ENCODE results near the gene FAM227B. TPM values are rescaled to one million over a fixed set of nuclear protein-coding genes. Genes with fewer than 3 reads are reported as not detected.
A peak's percentile ranks its signal among the peaks of the same experiment; 100 is the strongest.

FAM227B gene
- total and polyA plus RNA-seq, 2 of the 13 experiments (the other 11 are each of a cell fraction or from before 2014, with no cell fraction given) = 1.9 to 2.6 TPM

DNA sequence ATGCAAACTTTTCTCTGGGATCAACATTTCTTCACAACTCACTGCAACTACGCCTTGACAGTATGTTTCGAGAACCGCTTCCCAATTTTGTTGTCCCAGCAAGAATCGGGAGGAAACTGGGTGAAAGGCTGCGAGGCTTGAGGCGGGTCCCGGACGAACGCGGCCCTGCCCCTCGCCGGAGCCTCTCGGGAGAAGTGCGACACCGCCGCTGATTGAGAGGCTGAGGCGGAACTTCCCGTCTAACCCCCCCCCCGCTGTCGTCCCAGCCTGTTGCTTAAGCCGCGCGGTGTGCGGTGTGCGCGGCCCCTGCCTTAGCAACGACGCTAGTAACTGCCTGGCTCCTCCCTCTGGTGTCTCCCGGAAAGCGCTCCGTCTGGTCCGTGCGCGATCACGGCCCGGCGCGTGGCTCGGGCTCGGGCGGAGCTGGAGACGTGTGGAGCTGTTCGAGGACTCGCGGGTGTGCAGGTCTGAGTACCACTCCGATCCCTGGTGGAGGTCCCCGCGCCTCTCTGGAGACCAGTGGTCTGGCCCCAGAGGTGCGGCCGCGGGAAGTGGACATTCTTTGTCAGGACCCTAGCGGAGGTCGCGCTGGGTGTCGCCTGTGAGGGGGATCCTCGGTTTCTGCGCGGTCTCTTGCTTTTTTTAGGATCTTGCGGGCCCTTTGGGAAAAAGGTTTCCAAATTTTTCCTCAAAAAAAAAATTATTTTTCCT, at the start of gene FAM227B, which contains the start of gene DTWD1 (continued):
- TF ChIP-seq, protein P1, sequence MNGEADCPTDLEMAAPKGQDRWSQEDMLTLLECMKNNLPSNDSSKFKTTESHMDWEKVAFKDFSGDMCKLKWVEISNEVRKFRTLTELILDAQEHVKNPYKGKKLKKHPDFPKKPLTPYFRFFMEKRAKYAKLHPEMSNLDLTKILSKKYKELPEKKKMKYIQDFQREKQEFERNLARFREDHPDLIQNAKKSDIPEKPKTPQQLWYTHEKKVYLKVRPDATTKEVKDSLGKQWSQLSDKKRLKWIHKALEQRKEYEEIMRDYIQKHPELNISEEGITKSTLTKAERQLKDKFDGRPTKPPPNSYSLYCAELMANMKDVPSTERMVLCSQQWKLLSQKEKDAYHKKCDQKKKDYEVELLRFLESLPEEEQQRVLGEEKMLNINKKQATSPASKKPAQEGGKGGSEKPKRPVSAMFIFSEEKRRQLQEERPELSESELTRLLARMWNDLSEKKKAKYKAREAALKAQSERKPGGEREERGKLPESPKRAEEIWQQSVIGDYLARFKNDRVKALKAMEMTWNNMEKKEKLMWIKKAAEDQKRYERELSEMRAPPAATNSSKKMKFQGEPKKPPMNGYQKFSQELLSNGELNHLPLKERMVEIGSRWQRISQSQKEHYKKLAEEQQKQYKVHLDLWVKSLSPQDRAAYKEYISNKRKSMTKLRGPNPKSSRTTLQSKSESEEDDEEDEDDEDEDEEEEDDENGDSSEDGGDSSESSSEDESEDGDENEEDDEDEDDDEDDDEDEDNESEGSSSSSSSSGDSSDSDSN (CRISPR knock-in tag; IDR thresholded peaks at IDR 0.05) = peak; percentile 100
- TF ChIP-seq KLF16 (CRISPR knock-in tag; IDR thresholded peaks at IDR 0.05) = peak; percentile 89 to 96; a peak in 3 of 4 replicates
- TF ChIP-seq, protein P2, sequence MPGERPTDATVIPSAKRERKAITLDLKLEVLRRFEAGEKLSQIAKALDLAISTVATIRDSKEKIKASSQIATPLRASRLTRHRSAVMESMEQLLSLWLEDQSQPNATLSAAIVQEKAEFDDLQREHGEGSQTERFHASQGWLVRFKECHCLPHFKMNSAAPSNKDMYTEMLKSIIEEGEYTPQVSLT (CRISPR knock-in tag; IDR thresholded peaks at IDR 0.05; ENCODE audit: borderline replicate concordance, low read depth) = no peak
- TF ChIP-seq ZFX (CRISPR knock-in tag; IDR thresholded peaks at IDR 0.05; ENCODE audit: low read depth) = peak; percentile 93
- peak; percentile 65 for TF ChIP-seq NFYC (CRISPR knock-in tag; IDR thresholded peaks at IDR 0.05)
- TF ChIP-seq FOSL1 (CRISPR knock-in tag; IDR thresholded peaks at IDR 0.05; ENCODE audit: borderline replicate concordance) = no peak
- TF ChIP-seq, protein P3, sequence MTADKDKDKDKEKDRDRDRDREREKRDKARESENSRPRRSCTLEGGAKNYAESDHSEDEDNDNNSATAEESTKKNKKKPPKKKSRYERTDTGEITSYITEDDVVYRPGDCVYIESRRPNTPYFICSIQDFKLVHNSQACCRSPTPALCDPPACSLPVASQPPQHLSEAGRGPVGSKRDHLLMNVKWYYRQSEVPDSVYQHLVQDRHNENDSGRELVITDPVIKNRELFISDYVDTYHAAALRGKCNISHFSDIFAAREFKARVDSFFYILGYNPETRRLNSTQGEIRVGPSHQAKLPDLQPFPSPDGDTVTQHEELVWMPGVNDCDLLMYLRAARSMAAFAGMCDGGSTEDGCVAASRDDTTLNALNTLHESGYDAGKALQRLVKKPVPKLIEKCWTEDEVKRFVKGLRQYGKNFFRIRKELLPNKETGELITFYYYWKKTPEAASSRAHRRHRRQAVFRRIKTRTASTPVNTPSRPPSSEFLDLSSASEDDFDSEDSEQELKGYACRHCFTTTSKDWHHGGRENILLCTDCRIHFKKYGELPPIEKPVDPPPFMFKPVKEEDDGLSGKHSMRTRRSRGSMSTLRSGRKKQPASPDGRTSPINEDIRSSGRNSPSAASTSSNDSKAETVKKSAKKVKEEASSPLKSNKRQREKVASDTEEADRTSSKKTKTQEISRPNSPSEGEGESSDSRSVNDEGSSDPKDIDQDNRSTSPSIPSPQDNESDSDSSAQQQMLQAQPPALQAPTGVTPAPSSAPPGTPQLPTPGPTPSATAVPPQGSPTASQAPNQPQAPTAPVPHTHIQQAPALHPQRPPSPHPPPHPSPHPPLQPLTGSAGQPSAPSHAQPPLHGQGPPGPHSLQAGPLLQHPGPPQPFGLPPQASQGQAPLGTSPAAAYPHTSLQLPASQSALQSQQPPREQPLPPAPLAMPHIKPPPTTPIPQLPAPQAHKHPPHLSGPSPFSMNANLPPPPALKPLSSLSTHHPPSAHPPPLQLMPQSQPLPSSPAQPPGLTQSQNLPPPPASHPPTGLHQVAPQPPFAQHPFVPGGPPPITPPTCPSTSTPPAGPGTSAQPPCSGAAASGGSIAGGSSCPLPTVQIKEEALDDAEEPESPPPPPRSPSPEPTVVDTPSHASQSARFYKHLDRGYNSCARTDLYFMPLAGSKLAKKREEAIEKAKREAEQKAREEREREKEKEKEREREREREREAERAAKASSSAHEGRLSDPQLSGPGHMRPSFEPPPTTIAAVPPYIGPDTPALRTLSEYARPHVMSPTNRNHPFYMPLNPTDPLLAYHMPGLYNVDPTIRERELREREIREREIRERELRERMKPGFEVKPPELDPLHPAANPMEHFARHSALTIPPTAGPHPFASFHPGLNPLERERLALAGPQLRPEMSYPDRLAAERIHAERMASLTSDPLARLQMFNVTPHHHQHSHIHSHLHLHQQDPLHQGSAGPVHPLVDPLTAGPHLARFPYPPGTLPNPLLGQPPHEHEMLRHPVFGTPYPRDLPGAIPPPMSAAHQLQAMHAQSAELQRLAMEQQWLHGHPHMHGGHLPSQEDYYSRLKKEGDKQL (CRISPR knock-in tag; IDR thresholded peaks at IDR 0.05; ENCODE audit: low read depth) = peak; percentile 80; the same call in 1 of the 2 replicates
- peak; percentile 70; the same call in 1 of the 2 replicates for TF ChIP-seq EED (CRISPR knock-in tag; IDR thresholded peaks at IDR 0.05)
- peak; percentile 79; the same call in 1 of the 2 replicates for TF ChIP-seq MIXL1 (CRISPR knock-in tag; IDR thresholded peaks at IDR 0.05)
- TF ChIP-seq, protein P4, sequence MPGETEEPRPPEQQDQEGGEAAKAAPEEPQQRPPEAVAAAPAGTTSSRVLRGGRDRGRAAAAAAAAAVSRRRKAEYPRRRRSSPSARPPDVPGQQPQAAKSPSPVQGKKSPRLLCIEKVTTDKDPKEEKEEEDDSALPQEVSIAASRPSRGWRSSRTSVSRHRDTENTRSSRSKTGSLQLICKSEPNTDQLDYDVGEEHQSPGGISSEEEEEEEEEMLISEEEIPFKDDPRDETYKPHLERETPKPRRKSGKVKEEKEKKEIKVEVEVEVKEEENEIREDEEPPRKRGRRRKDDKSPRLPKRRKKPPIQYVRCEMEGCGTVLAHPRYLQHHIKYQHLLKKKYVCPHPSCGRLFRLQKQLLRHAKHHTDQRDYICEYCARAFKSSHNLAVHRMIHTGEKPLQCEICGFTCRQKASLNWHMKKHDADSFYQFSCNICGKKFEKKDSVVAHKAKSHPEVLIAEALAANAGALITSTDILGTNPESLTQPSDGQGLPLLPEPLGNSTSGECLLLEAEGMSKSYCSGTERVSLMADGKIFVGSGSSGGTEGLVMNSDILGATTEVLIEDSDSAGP (CRISPR knock-in tag; IDR thresholded peaks at IDR 0.05; ENCODE audit: borderline replicate concordance) = peak; percentile 97
- TF ChIP-seq ZNF724P (CRISPR knock-in tag; IDR thresholded peaks at IDR 0.05; ENCODE audit: borderline replicate concordance) = peak; percentile 91; the same call in 1 of the 2 replicates
- TF ChIP-seq JUNB (CRISPR knock-in tag; IDR thresholded peaks at IDR 0.05; ENCODE audit: borderline replicate concordance) = 0 out of 2 replicates have a peak, but pooled peaks have one; percentile 48
- peak; percentile 97 for TF ChIP-seq ZNF883 (CRISPR knock-in tag; IDR thresholded peaks at IDR 0.05; ENCODE audit: not compliant biosample characterization)
- TF ChIP-seq, protein P5, sequence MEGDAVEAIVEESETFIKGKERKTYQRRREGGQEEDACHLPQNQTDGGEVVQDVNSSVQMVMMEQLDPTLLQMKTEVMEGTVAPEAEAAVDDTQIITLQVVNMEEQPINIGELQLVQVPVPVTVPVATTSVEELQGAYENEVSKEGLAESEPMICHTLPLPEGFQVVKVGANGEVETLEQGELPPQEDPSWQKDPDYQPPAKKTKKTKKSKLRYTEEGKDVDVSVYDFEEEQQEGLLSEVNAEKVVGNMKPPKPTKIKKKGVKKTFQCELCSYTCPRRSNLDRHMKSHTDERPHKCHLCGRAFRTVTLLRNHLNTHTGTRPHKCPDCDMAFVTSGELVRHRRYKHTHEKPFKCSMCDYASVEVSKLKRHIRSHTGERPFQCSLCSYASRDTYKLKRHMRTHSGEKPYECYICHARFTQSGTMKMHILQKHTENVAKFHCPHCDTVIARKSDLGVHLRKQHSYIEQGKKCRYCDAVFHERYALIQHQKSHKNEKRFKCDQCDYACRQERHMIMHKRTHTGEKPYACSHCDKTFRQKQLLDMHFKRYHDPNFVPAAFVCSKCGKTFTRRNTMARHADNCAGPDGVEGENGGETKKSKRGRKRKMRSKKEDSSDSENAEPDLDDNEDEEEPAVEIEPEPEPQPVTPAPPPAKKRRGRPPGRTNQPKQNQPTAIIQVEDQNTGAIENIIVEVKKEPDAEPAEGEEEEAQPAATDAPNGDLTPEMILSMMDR (CRISPR knock-in tag; IDR thresholded peaks at IDR 0.05) = peak; percentile 39

Data from HepG2 (cell line).